Measurements from ENCODE around the gene RMDN3.

- TF ChIP-seq CTCF (IDR thresholded peaks at IDR 0.05; ENCODE audit: low read depth, low read length, poor library complexity, severe bottlenecking), result peak; percentile 43
- TF ChIP-seq EZH2phosphoT487 (IDR thresholded peaks at IDR 0.05; ENCODE audit: borderline replicate concordance, low read length), result no peak
These were observed 9.0 kb upstream of the RMDN3 start, which contains the start of gene GCHFR for GRCh38 chr15:40763801-40764628.
